ENCODE results near the gene EPB41L4A. TPM values are rescaled to one million over a fixed set of nuclear protein-coding genes. Genes with fewer than 3 reads are reported as not detected.

EPB41L4A gene
- total and polyA plus RNA-seq, 9 donors: 3.3 to 9.1 (median 6.1) TPM

- no CpG with 5 or more reads among the region's 1 CpG for WGBS (ENCODE audit: insufficient coverage)
- Histone ChIP-seq H3K9me3 (replicated peaks; ENCODE audit: control insufficient read depth, low read depth, low read length) (no peaks in the 10 kb centered on the region), H3K27me3 (ENCODE audit: control insufficient read depth, insufficient read depth, low read length) (no peaks in the 10 kb centered on the region), H3K4me1 (ENCODE audit: control insufficient read depth, insufficient read depth, low read length) (no peaks in the 10 kb centered on the region), H3K36me3 (ENCODE audit: control insufficient read depth, insufficient read depth, low read length) (no peaks in the 10 kb centered on the region), H3K4me3 (ENCODE audit: low read length) (no peak overlapping the region), H3K27ac (ENCODE audit: low read length) (no peak overlapping the region)
- no peak for DNase-seq
These were observed 101.2 kb downstream of the EPB41L4A start for GRCh38 chr5:112317866-112318265.

DNA sequence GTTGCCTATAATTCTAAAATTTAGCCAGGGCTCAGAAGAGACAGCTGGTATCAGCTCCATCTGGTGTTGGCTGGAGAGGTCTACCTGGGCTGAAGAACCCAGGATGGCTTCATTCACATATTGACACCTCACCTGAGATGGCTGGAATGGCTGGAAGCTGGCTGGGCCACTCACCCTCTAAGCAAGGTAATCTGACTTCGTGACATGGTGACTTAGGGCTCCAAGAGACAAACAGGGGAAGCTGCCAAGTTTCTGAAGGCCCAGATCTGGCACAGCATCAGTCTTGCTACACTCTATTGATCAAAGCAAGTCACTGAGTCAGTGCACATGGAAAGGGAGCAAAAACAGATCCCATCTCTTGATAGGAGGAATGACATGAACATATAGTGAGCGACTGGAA is 102.3 kb downstream of the EPB41L4A start:
- no peaks in the 10 kb centered on the region for H3K36me3 ChIP-seq (ENCODE audit: control insufficient read depth, insufficient read depth, low read length)
- no peaks in the 10 kb centered on the region for H3K4me1 ChIP-seq (ENCODE audit: control insufficient read depth, insufficient read depth, low read length)
- no peak for DNase-seq
- 78% methylated on average over 1 of the region's 2 CpGs for whole genome bisulfite sequencing (ENCODE audit: insufficient coverage)
- no peaks in the 10 kb centered on the region for H3K27me3 ChIP-seq (ENCODE audit: control insufficient read depth, insufficient read depth, low read length)
- no peak overlapping the region for H3K27ac ChIP-seq (ENCODE audit: low read length)
- no peak overlapping the region for H3K4me3 ChIP-seq (ENCODE audit: low read length)
- H3K9me3 ChIP-seq (replicated peaks; ENCODE audit: control insufficient read depth, low read depth, low read length): no peaks in the 10 kb centered on the region

DNA sequence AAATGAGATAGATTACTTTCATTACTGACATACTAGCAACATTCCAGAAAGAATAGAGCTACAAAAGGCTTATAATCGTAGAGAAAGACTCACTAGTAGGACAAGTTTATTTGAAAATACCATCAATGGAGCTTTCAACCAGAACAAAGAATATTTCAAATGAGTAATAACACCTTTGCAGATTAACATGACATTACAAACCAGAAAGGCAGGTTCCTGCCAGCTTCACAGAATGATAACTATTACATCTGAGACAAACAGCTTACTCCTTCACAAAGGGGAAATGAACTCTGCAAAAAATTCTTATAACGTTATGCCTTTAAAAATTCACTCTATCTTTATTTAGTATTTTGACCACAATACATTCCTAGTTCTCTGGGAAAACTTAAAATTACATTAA is 103.1 kb downstream of the EPB41L4A start:
- DNase-seq: no peak
- WGBS (ENCODE audit: insufficient coverage): no CpG with 5 or more reads among the region's 2 CpGs
- Histone ChIP-seq H3K27ac (ENCODE audit: low read length) (no peak overlapping the region), H3K9me3 (replicated peaks; ENCODE audit: control insufficient read depth, low read depth, low read length) (no peaks in the 10 kb centered on the region), H3K4me3 (ENCODE audit: low read length) (no peak overlapping the region), H3K27me3 (ENCODE audit: control insufficient read depth, insufficient read depth, low read length) (no peaks in the 10 kb centered on the region), H3K36me3 (ENCODE audit: control insufficient read depth, insufficient read depth, low read length) (no peaks in the 10 kb centered on the region), H3K4me1 (ENCODE audit: control insufficient read depth, insufficient read depth, low read length) (no peaks in the 10 kb centered on the region)

GRCh38 chr5:112312295-112313275 is 106.5 kb downstream of the EPB41L4A start:
- Histone ChIP-seq H3K9me3 (replicated peaks; ENCODE audit: control insufficient read depth, low read depth, low read length) (peaks cover 2% of the 10 kb centered on the region), H3K27ac (ENCODE audit: low read length) (no peak overlapping the region), H3K4me3 (ENCODE audit: low read length) (no peak overlapping the region), H3K27me3 (ENCODE audit: control insufficient read depth, insufficient read depth, low read length) (no peaks in the 10 kb centered on the region), H3K4me1 (ENCODE audit: control insufficient read depth, insufficient read depth, low read length) (no peaks in the 10 kb centered on the region), H3K36me3 (ENCODE audit: control insufficient read depth, insufficient read depth, low read length) (no peaks in the 10 kb centered on the region)
- no peak for DNase-seq
- WGBS (ENCODE audit: insufficient coverage): 92% methylated on average over 2 of the region's 4 CpGs

- no peak overlapping the region for H3K4me3 ChIP-seq (ENCODE audit: low read length)
- WGBS (ENCODE audit: insufficient coverage): 100% methylated on average over 1 of the region's 1 CpG
These were observed 108.3 kb downstream of the EPB41L4A start for GRCh38 chr5:112310746-112311145.

DNA sequence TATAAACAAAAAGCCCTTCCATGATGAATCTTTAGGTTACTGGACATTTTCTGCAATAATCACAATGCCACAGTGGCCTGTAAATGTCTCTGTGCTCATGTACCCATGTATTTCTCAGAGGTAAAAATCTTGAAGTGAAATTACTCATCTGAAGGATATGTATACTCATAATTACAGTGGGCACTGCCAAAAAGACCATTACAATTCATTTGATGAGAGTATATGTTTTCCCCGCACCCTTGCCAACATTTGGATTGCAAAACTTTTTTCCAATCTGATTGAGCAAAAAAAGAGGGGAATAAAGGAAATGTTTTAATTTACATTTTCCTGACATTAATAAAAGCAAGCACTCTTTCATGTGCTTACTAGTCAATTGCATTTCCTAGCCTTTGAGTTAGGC is 110.5 kb downstream of the EPB41L4A start:
- no CpG with 5 or more reads among the region's 1 CpG for WGBS (ENCODE audit: insufficient coverage)
- Histone ChIP-seq H3K4me1 (ENCODE audit: control insufficient read depth, insufficient read depth, low read length) (no peaks in the 10 kb centered on the region), H3K27me3 (ENCODE audit: control insufficient read depth, insufficient read depth, low read length) (no peaks in the 10 kb centered on the region), H3K36me3 (ENCODE audit: control insufficient read depth, insufficient read depth, low read length) (no peaks in the 10 kb centered on the region), H3K4me3 (ENCODE audit: low read length) (no peak overlapping the region), H3K27ac (ENCODE audit: low read length) (no peak overlapping the region), H3K9me3 (replicated peaks; ENCODE audit: control insufficient read depth, low read depth, low read length) (peaks cover 2% of the 10 kb centered on the region)
- DNase-seq: peak; percentile 20

More at GRCh38 chr5:112310746-112311145, 108.3 kb downstream of the EPB41L4A start:
- Histone ChIP-seq H3K4me1 (ENCODE audit: control insufficient read depth, insufficient read depth, low read length) (no peaks in the 10 kb centered on the region), H3K27ac (ENCODE audit: low read length) (no peak overlapping the region), H3K9me3 (replicated peaks; ENCODE audit: control insufficient read depth, low read depth, low read length) (peaks cover 2% of the 10 kb centered on the region), H3K27me3 (ENCODE audit: control insufficient read depth, insufficient read depth, low read length) (no peaks in the 10 kb centered on the region), H3K36me3 (ENCODE audit: control insufficient read depth, insufficient read depth, low read length) (no peaks in the 10 kb centered on the region)
- no peak for DNase-seq

DNA sequence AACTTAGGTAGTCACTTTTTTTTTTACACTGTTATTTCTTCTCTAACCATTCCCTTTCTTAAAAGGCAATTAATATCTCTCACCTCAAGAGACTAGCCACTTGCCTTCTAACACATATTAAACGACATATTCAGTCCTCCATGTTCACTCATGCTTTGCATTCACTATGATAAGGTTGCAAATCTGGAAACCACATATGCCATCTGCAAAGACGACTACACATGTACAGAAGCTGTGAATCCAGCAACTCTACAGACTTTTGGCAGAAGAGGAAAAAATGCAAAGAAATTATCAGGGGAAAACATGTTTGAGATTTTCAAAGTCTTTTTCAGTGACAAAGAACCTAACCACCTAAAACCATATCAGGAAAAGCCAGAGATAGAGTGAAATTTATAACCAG is 112.1 kb downstream of the EPB41L4A start:
- H3K27me3 ChIP-seq (ENCODE audit: control insufficient read depth, insufficient read depth, low read length): no peaks in the 10 kb centered on the region
- no peaks in the 10 kb centered on the region for H3K36me3 ChIP-seq (ENCODE audit: control insufficient read depth, insufficient read depth, low read length)
- H3K4me3 ChIP-seq (ENCODE audit: low read length): no peak overlapping the region
- peaks cover 2% of the 10 kb centered on the region for H3K9me3 ChIP-seq (replicated peaks; ENCODE audit: control insufficient read depth, low read depth, low read length)
- H3K27ac ChIP-seq (ENCODE audit: low read length): no peak overlapping the region
- no CpG with 5 or more reads among the region's 2 CpGs for WGBS (ENCODE audit: insufficient coverage)
- no peak for DNase-seq
- no peaks in the 10 kb centered on the region for H3K4me1 ChIP-seq (ENCODE audit: control insufficient read depth, insufficient read depth, low read length)

DNA sequence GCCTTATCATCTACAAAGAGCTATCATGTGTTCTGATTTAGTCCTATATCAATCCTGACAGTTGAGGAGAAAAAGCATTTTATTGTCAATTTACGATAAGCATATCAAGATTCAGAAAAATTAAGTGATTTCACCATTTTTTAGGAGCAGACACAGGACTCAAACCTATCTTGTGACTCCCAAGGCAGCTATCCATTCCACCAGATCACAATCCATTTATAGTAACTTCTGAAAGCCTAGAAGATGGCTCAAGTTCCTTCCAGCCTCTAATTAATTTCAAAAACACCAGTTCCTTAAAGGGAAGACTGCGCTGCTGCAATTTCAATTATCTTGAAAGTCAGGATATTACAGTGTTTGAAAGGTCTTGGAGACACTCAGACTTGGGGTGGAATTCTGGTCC is 114.3 kb downstream of the EPB41L4A start:
- no peaks in the 10 kb centered on the region for H3K36me3 ChIP-seq (ENCODE audit: control insufficient read depth, insufficient read depth, low read length)
- H3K9me3 ChIP-seq (replicated peaks; ENCODE audit: control insufficient read depth, low read depth, low read length): peaks cover 2% of the 10 kb centered on the region
- no CpG with 5 or more reads among the region's 2 CpGs for WGBS (ENCODE audit: insufficient coverage)
- H3K27ac ChIP-seq (ENCODE audit: low read length): no peak overlapping the region
- DNase-seq: peak; percentile 21
- no peak overlapping the region for H3K4me3 ChIP-seq (ENCODE audit: low read length)
- no peaks in the 10 kb centered on the region for H3K27me3 ChIP-seq (ENCODE audit: control insufficient read depth, insufficient read depth, low read length)
- no peaks in the 10 kb centered on the region for H3K4me1 ChIP-seq (ENCODE audit: control insufficient read depth, insufficient read depth, low read length)

- no peaks in the 10 kb centered on the region for H3K27me3 ChIP-seq (ENCODE audit: control insufficient read depth, insufficient read depth, low read length)
- DNase-seq: no peak
- no peaks in the 10 kb centered on the region for H3K4me1 ChIP-seq (ENCODE audit: control insufficient read depth, insufficient read depth, low read length)
- WGBS (ENCODE audit: insufficient coverage): 87% methylated on average over 4 of the region's 4 CpGs
- no peak overlapping the region for H3K27ac ChIP-seq (ENCODE audit: low read length)
- no peak overlapping the region for H3K4me3 ChIP-seq (ENCODE audit: low read length)
- no peaks in the 10 kb centered on the region for H3K36me3 ChIP-seq (ENCODE audit: control insufficient read depth, insufficient read depth, low read length)
- peaks cover 2% of the 10 kb centered on the region for H3K9me3 ChIP-seq (replicated peaks; ENCODE audit: control insufficient read depth, low read depth, low read length)
These were observed 115.4 kb downstream of the EPB41L4A start for GRCh38 chr5:112303685-112304084.

DNA sequence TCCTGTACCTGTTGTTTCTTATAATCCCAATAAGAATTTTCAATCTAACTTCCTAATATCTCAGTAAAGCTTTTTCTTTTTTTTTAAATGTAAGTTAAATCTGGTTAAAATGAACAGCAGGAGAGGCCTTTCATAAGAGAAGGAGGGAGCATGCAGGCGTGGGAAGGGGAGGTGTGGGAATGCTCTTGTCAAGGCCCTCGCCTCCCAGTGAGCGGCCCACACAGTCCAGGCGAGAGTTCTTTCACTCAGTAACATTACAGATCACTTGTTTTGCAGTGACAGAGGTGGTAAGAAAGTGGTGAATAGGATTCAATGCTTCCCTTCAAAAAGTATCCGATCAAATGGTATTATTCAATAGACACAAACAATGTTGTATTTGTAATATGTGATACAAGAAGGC is 125.0 kb downstream of the EPB41L4A start:
- no peaks in the 10 kb centered on the region for H3K27me3 ChIP-seq (ENCODE audit: control insufficient read depth, insufficient read depth, low read length)
- no peak for DNase-seq
- no peaks in the 10 kb centered on the region for H3K36me3 ChIP-seq (ENCODE audit: control insufficient read depth, insufficient read depth, low read length)
- no CpG with 5 or more reads among the region's 5 CpGs for WGBS (ENCODE audit: insufficient coverage)
- H3K27ac ChIP-seq (ENCODE audit: low read length): no peak overlapping the region
- no peak overlapping the region for H3K4me3 ChIP-seq (ENCODE audit: low read length)
- no peaks in the 10 kb centered on the region for H3K4me1 ChIP-seq (ENCODE audit: control insufficient read depth, insufficient read depth, low read length)
- H3K9me3 ChIP-seq (replicated peaks; ENCODE audit: control insufficient read depth, low read depth, low read length): no peaks in the 10 kb centered on the region
